ENCODE measurements around the gene MTREX.

DNA sequence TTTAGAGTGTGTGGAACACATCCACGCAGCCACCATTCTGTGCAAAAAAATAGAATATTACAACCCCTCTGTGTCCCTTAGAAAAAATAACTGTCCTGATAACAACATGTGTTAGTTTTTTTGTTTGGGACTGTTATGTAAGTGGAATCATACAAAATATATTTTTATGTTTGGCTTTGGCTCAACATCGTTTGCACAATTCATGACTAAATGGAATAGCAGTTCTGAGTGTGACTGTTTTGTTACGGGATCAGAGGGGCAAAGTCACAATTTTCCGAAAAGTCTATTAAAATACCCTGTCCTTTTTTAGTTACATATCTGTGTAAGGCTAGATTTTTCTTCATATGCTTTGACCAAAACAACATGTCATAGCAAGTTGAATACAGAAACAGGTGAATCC is 12.8 kb downstream of the MTREX start:
- TF ChIP-seq EP300 (IDR thresholded peaks at IDR 0.05; ENCODE audit: borderline replicate concordance) (no peak), FOXM1 (IDR thresholded peaks at IDR 0.05; ENCODE audit: borderline replicate concordance, low read depth) (no peak), MAX (IDR thresholded peaks at IDR 0.05) (no peak), CREB1 (IDR thresholded peaks at IDR 0.05; ENCODE audit: low read depth) (no peak), TAF1 (IDR thresholded peaks at IDR 0.05; ENCODE audit: low read depth) (no peak), TCF12 (IDR thresholded peaks at IDR 0.05; ENCODE audit: low read depth) (no peak), CEBPB (IDR thresholded peaks at IDR 0.05) (no peak), USF1 (IDR thresholded peaks at IDR 0.05) (no peak), YY1 (IDR thresholded peaks at IDR 0.05; ENCODE audit: low read depth) (no peak), EGR1 (IDR thresholded peaks at IDR 0.05) (no peak), RAD21 (IDR thresholded peaks at IDR 0.05; ENCODE audit: low read depth) (no peak)
- TF ChIP-seq, protein P1, sequence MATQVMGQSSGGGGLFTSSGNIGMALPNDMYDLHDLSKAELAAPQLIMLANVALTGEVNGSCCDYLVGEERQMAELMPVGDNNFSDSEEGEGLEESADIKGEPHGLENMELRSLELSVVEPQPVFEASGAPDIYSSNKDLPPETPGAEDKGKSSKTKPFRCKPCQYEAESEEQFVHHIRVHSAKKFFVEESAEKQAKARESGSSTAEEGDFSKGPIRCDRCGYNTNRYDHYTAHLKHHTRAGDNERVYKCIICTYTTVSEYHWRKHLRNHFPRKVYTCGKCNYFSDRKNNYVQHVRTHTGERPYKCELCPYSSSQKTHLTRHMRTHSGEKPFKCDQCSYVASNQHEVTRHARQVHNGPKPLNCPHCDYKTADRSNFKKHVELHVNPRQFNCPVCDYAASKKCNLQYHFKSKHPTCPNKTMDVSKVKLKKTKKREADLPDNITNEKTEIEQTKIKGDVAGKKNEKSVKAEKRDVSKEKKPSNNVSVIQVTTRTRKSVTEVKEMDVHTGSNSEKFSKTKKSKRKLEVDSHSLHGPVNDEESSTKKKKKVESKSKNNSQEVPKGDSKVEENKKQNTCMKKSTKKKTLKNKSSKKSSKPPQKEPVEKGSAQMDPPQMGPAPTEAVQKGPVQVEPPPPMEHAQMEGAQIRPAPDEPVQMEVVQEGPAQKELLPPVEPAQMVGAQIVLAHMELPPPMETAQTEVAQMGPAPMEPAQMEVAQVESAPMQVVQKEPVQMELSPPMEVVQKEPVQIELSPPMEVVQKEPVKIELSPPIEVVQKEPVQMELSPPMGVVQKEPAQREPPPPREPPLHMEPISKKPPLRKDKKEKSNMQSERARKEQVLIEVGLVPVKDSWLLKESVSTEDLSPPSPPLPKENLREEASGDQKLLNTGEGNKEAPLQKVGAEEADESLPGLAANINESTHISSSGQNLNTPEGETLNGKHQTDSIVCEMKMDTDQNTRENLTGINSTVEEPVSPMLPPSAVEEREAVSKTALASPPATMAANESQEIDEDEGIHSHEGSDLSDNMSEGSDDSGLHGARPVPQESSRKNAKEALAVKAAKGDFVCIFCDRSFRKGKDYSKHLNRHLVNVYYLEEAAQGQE (IDR thresholded peaks at IDR 0.05; ENCODE audit: low read depth) = no peak
